Measurements from ENCODE around the gene RAB43. TPM values are rescaled to one million over a fixed set of nuclear protein-coding genes. Genes with fewer than 3 reads are reported as not detected.

The RAB43 gene
- total RNA-seq, 1 donor from 2014 or later, result 0.36 TPM

GRCh38 chr3:129162729-129163579 lies 41.4 kb upstream of the RAB43 start:
- Mint-ChIP-seq H3K27ac (no peak overlapping the region), H3K27me3 (ENCODE audit: insufficient read depth, low read depth) (no peaks in the 10 kb centered on the region), H3K9me3 (no peaks in the 10 kb centered on the region), H3K36me3 (peaks cover 17% of the 10 kb centered on the region), H3K4me3 (peak overlapping the region; percentile 97), H3K4me1 (peaks cover 23% of the 10 kb centered on the region)
- Histone ChIP-seq H3K27ac (no peak overlapping the region), H3K9me3 (ENCODE audit: low read depth) (no peaks in the 10 kb centered on the region), H2AFZ (replicated peaks) (no peak overlapping the region), H3K9ac (no peak overlapping the region), H3K27me3 (no peaks in the 10 kb centered on the region), H3K36me3 (peaks cover 9% of the 10 kb centered on the region), H3K4me2 (peak overlapping the region; percentile 99), H3K79me2 (ENCODE audit: low read depth) (peaks cover 22% of the 10 kb centered on the region), H4K20me1 (ENCODE audit: low read depth) (peaks cover 4% of the 10 kb centered on the region), H3F3A (ENCODE audit: low read depth) (peaks cover 68% of the 10 kb centered on the region), H3K4me1 (peaks cover 6% of the 10 kb centered on the region), H3K4me3 (no peak overlapping the region)
- no peak for TF ChIP-seq EZH2phosphoT487 (IDR thresholded peaks at IDR 0.05)
- peak; percentile 40 for TF ChIP-seq CTCF (IDR thresholded peaks at IDR 0.05)
- no peak for TF ChIP-seq EZH2 (IDR thresholded peaks at IDR 0.05)
- peak; percentile 51 for DNase-seq (ENCODE audit: low spot score)

- Mint-ChIP-seq H3K27ac (peak overlapping the region; percentile 99), H3K36me3 (peaks cover 10% of the 10 kb centered on the region), H3K9me3 (no peaks in the 10 kb centered on the region), H3K4me1 (peaks cover 23% of the 10 kb centered on the region), H3K4me3 (peak overlapping the region; percentile 97), H3K27me3 (ENCODE audit: insufficient read depth, low read depth) (no peaks in the 10 kb centered on the region)
- DNase-seq (ENCODE audit: low spot score), result peak; percentile 27
- peak overlapping the region; percentile 100 for H3K27ac ChIP-seq
- H4K20me1 ChIP-seq (ENCODE audit: low read depth), result no peaks in the 10 kb centered on the region
- H3K9me3 ChIP-seq (ENCODE audit: low read depth), result no peaks in the 10 kb centered on the region
- no peaks in the 10 kb centered on the region for H3K27me3 ChIP-seq
- peak overlapping the region; percentile 98 for H3K9ac ChIP-seq
- peaks cover 4% of the 10 kb centered on the region for H3K36me3 ChIP-seq
- peaks cover 58% of the 10 kb centered on the region for H3F3A ChIP-seq (ENCODE audit: low read depth)
- peaks cover 6% of the 10 kb centered on the region for H3K4me1 ChIP-seq
- peak overlapping the region; percentile 99 for H3K4me2 ChIP-seq
- peaks cover 22% of the 10 kb centered on the region for H3K79me2 ChIP-seq (ENCODE audit: low read depth)
- peak overlapping the region; percentile 79 for H3K4me3 ChIP-seq
- no peak for TF ChIP-seq EZH2phosphoT487 (IDR thresholded peaks at IDR 0.05)
- no peak for TF ChIP-seq EZH2 (IDR thresholded peaks at IDR 0.05)
- no peak for TF ChIP-seq CTCF (IDR thresholded peaks at IDR 0.05)
- peak overlapping the region; percentile 22 for H2AFZ ChIP-seq (replicated peaks)
Observed at GRCh38 chr3:129161860-129162271, 40.3 kb upstream of the RAB43 start.

- Mint-ChIP-seq H3K9me3 (no peaks in the 10 kb centered on the region), H3K4me1 (peaks cover 23% of the 10 kb centered on the region), H3K27me3 (ENCODE audit: insufficient read depth, low read depth) (no peaks in the 10 kb centered on the region), H3K36me3 (peaks cover 8% of the 10 kb centered on the region), H3K4me3 (peak within 1 kb of the TSS; percentile 97), H3K27ac (peak within 1 kb of the TSS; percentile 99)
- peaks cover 6% of the 10 kb centered on the region for H3K4me1 ChIP-seq
- H3K27ac ChIP-seq, result peak within 1 kb of the TSS; percentile 100
- peak within 1 kb of the TSS; percentile 79 for H3K4me3 ChIP-seq
- no peaks in the 10 kb centered on the region for H3K27me3 ChIP-seq
- H4K20me1 ChIP-seq (ENCODE audit: low read depth), result no peaks in the 10 kb centered on the region
- DNase-seq (ENCODE audit: low spot score), result peak; percentile 97
- peak within 1 kb of the TSS; percentile 100 for H2AFZ ChIP-seq (replicated peaks)
- H3K9me3 ChIP-seq (ENCODE audit: low read depth), result no peaks in the 10 kb centered on the region
- H3F3A ChIP-seq (ENCODE audit: low read depth), result peaks cover 51% of the 10 kb centered on the region
- H3K36me3 ChIP-seq, result peaks cover 8% of the 10 kb centered on the region
- peak within 1 kb of the TSS; percentile 99 for H3K4me2 ChIP-seq
- H3K79me2 ChIP-seq (ENCODE audit: low read depth), result peaks cover 22% of the 10 kb centered on the region
- TF ChIP-seq EZH2 (IDR thresholded peaks at IDR 0.05), result peak; percentile 75
- TF ChIP-seq CTCF (IDR thresholded peaks at IDR 0.05), result peak; percentile 78
- TF ChIP-seq EZH2phosphoT487 (IDR thresholded peaks at IDR 0.05), result peak; percentile 48
- H3K9ac ChIP-seq, result peak within 1 kb of the TSS; percentile 98
Observed at GRCh38 chr3:129160891-129161859, 39.6 kb upstream of the RAB43 start, which contains the start of gene ISY1. ISY1 (minus strand) TSS chr3:129161063; CDS start chr3:129160975, 88 bp downstream.
